BLaER1 treated with 17β-estradiol and CSF1 and Interleukin-3, amounts not matched to agents 10 nM and 100 nM (cell line): ENCODE data around the gene PRB3.

Experiments used
- H3K27ac ChIP-seq, 11 experiments: shearing (Covaris generic); formaldehyde crosslinking; 2 replicates each; pipeline ENCODE4 v1.8.1; 2022
- H3K27me3 ChIP-seq, 11 experiments: shearing (Covaris generic); formaldehyde crosslinking; 2 replicates each; pipeline ENCODE4 v1.8.1; 2022
- H3K36me3 ChIP-seq, 11 experiments: shearing (Covaris generic); formaldehyde crosslinking; 2 replicates each; pipeline ENCODE4 v1.8.1; 2022
- H3K4me1 ChIP-seq, 10 experiments: shearing (Covaris generic); formaldehyde crosslinking; 2 replicates each; pipeline ENCODE4 v1.8.1; 2022
- H3K4me2 ChIP-seq, 11 experiments: shearing (Covaris generic); formaldehyde crosslinking; 2 replicates each; pipeline ENCODE4 v1.8.1; 2022
- H3K4me3 ChIP-seq, 10 experiments: shearing (Covaris generic); formaldehyde crosslinking; 2 replicates each; pipeline ENCODE4 v1.8.1; 2022
- H3K9ac ChIP-seq, 11 experiments: shearing (Covaris generic); formaldehyde crosslinking; 2 replicates each; pipeline ENCODE4 v1.8.1; 2022
- H3K9me3 ChIP-seq, 11 experiments: shearing (Covaris generic); formaldehyde crosslinking; replicated peaks in 1 of 11; 2 replicates each; pipeline ENCODE4 v1.8.1; 2022
- H4K20me1 ChIP-seq, 11 experiments: shearing (Covaris generic); formaldehyde crosslinking; 2 replicates each; pipeline ENCODE4 v1.8.1; 2022
- Cebpa-rat ChIP-seq, 11 experiments: shearing (Covaris generic); IDR thresholded peaks; 2 replicates each; pipeline ENCODE4 v1.8.1; 2022

The PRB3 gene

GRCh38 chr12:11269607-11270006 lies at the start of gene PRB3:
Gene PRB3 (minus strand): TSS chr12:11269707. CDS start chr12:11269669, 38 bp downstream.
- Histone ChIP-seq H3K27ac (no peak within 1 kb of the TSS), H3K36me3 (no peaks in the 10 kb centered on the region), H3K9me3 (no peaks in the 10 kb centered on the region), H3K27me3 (no peaks in the 10 kb centered on the region), H3K4me3 (no peak within 1 kb of the TSS), H3K4me1 (no peaks in the 10 kb centered on the region), H4K20me1 (no peaks in the 10 kb centered on the region), H3K4me2 (no peak within 1 kb of the TSS), H3K9ac (no peak within 1 kb of the TSS)
- no peak for TF ChIP-seq Cebpa-rat (IDR thresholded peaks at IDR 0.05)

DNA sequence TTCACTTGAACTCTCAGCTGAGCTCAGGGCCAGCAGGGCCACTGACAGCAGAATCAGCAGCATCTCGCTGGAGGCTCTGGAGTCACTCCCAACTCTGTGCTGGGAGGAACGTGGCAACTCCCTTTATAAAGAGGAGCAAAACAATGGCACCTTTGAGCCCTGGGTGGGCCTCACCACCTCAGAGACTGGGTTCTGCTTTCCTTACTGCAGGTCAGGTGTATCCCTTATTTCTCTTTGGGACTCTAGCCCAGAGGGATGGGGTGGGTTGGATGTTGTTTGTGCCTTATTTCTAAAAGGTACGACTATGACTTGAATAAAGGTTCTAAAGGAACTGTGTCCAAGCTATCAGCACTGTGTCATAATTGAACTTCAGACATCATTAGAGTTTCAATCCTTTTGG lies 40.8 kb upstream of the PRB3 start, which contains the start of gene PRB4:
Gene PRB4 (minus strand): TSS at position 101 of the 400 bp plus-strand sequence. CDS start 38 bp downstream, at position 63.
- Histone ChIP-seq H4K20me1 (no peaks in the 10 kb centered on the region), H3K4me1 (no peaks in the 10 kb centered on the region), H3K36me3 (no peaks in the 10 kb centered on the region), H3K9ac (no peak within 1 kb of the TSS), H3K9me3 (no peaks in the 10 kb centered on the region), H3K4me2 (no peak within 1 kb of the TSS), H3K27ac (no peak within 1 kb of the TSS), H3K4me3 (no peak within 1 kb of the TSS), H3K27me3 (no peaks in the 10 kb centered on the region)
- no peak for TF ChIP-seq Cebpa-rat (IDR thresholded peaks at IDR 0.05)

DNA sequence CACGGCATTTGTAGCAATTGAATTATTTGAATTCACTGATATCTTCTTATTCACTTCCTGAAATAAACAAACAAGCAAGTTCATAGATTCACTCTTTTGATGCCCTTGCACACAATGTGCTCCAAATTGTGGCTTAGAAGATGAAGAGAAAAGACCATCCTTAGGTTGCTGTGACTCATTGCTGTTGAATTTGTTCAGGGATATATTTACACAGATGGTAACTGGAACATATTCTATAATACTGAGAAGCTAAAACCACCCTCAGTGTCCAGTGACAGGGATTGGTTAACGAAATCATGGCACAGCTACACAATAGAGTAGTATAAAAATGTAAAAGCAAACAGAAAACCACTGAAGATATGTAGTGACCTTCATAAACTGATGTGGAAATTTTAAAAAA lies 37.6 kb upstream of the PRB3 start:
- Histone ChIP-seq H3K9me3 (no peaks in the 10 kb centered on the region), H4K20me1 (no peaks in the 10 kb centered on the region), H3K27ac (no peak overlapping the region), H3K4me2 (no peak overlapping the region), H3K4me3 (no peak overlapping the region), H3K4me1 (no peaks in the 10 kb centered on the region), H3K9ac (no peak overlapping the region), H3K27me3 (no peaks in the 10 kb centered on the region), H3K36me3 (no peaks in the 10 kb centered on the region)
- TF ChIP-seq Cebpa-rat (IDR thresholded peaks at IDR 0.05): no peak

DNA sequence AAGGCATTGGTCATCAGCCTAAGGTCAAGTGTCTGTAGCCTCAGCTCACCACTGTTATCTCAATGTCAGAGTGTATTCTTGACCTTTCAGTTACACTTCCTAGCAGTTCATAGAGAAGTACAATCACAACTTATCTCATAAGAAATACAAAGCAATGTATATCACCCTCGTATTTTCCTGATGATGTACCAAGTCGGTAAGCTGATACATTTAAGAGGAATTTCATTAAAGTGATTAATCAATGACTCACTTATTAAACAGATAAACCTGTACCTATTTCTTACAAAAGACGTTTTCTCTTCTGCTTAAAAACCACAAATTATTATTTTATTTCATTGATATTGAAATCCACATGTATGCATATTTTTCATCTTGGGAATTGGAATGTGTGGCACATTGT lies 3.9 kb upstream of the PRB3 start:
- Histone ChIP-seq H3K27ac (no peak overlapping the region), H3K9ac (no peak overlapping the region), H3K9me3 (no peaks in the 10 kb centered on the region), H3K4me3 (no peak overlapping the region), H3K4me2 (no peak overlapping the region), H3K36me3 (no peaks in the 10 kb centered on the region), H3K27me3 (no peaks in the 10 kb centered on the region), H4K20me1 (no peaks in the 10 kb centered on the region), H3K4me1 (no peaks in the 10 kb centered on the region)
- no peak for TF ChIP-seq Cebpa-rat (IDR thresholded peaks at IDR 0.05)

DNA sequence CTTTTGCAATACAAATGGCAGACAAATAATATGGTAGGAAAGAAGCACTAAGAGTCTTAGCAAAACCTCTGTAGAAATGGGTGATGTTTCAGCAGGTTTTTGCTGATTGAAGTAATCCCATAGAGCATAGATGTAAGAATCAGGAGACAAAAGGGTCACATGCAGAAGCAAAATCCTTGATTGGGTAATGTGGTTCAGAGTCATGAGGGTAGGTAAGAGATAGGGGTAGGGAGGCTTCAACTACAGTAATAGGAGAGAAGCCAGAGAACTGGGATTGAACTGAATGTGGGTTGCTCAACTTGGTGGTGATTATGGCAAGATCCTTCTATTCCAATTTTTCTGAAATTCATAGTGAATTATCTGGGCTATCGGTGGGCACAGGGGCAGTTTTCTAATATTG lies 5.0 kb downstream of the PRB3 start:
- no peak overlapping the region for H3K27ac ChIP-seq
- peaks cover 0 to 25% (median 8%) of the 10 kb centered on the region in 11 experiments; a peak in 7 of 22 replicates for H3K9me3 ChIP-seq
- H3K36me3 ChIP-seq: no peaks in the 10 kb centered on the region
- no peak overlapping the region for H3K4me3 ChIP-seq
- H3K27me3 ChIP-seq: no peaks in the 10 kb centered on the region
- no peak for TF ChIP-seq Cebpa-rat (IDR thresholded peaks at IDR 0.05)
- H3K9ac ChIP-seq: no peak overlapping the region
- no peak overlapping the region for H3K4me2 ChIP-seq
- H3K4me1 ChIP-seq: no peaks in the 10 kb centered on the region
- no peaks in the 10 kb centered on the region for H4K20me1 ChIP-seq

- Histone ChIP-seq H3K4me2 (no peak overlapping the region), H3K9me3 (peaks cover 0 to 5% (median 0%) of the 10 kb centered on the region in 11 experiments; a peak in 2 of 22 replicates), H3K4me3 (no peak overlapping the region), H3K9ac (no peak overlapping the region), H3K27me3 (no peaks in the 10 kb centered on the region), H3K4me1 (no peaks in the 10 kb centered on the region), H3K36me3 (no peaks in the 10 kb centered on the region), H3K27ac (no peak overlapping the region), H4K20me1 (no peaks in the 10 kb centered on the region)
- no peak for TF ChIP-seq Cebpa-rat (IDR thresholded peaks at IDR 0.05)
These were observed 23.0 kb downstream of the PRB3 start for GRCh38 chr12:11246489-11246888.

- H3K27ac ChIP-seq: no peak overlapping the region
- H3K4me1 ChIP-seq: no peaks in the 10 kb centered on the region
- no peak for TF ChIP-seq Cebpa-rat (IDR thresholded peaks at IDR 0.05)
- H3K9me3 ChIP-seq: no peaks in the 10 kb centered on the region
- no peaks in the 10 kb centered on the region for H3K36me3 ChIP-seq
- no peaks in the 10 kb centered on the region for H3K27me3 ChIP-seq
- no peak overlapping the region for H3K4me2 ChIP-seq
- no peak overlapping the region for H3K4me3 ChIP-seq
- no peak overlapping the region for H3K9ac ChIP-seq
- H4K20me1 ChIP-seq: no peaks in the 10 kb centered on the region
These were observed 26.9 kb downstream of the PRB3 start for GRCh38 chr12:11242656-11243055.

DNA sequence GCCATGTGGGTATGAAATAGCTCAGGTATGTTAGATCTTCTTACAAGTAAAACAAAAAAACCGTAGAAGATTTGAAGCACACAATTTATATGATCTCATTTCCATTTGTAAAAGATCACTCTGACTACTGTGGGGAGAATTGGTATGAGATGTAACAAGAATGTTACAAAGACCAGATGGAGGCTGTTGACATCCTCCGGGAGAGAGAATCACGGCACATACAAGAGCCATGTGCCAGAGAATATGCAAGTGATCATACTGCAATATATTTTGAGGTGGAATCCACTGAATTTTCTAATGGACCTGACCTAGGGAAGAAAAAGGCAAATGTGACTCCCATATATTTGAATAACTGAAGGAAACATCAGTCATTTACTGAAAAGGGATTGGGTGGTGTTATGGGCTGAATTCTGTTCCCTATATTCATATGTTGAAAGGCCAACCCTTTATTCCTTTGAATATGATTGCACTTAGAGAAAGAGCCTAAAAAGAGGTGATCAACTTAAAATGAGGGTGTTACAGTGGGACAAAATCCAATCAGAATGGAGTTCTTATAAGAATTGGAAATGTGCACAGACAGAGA lies 29.1 kb downstream of the PRB3 start:
- Histone ChIP-seq H3K4me2 (no peak overlapping the region), H3K27me3 (no peaks in the 10 kb centered on the region), H3K36me3 (no peaks in the 10 kb centered on the region), H3K4me3 (no peak overlapping the region), H3K27ac (no peak overlapping the region), H3K9ac (no peak overlapping the region), H3K9me3 (no peaks in the 10 kb centered on the region), H3K4me1 (no peaks in the 10 kb centered on the region), H4K20me1 (no peaks in the 10 kb centered on the region)
- TF ChIP-seq Cebpa-rat (IDR thresholded peaks at IDR 0.05): no peak

DNA sequence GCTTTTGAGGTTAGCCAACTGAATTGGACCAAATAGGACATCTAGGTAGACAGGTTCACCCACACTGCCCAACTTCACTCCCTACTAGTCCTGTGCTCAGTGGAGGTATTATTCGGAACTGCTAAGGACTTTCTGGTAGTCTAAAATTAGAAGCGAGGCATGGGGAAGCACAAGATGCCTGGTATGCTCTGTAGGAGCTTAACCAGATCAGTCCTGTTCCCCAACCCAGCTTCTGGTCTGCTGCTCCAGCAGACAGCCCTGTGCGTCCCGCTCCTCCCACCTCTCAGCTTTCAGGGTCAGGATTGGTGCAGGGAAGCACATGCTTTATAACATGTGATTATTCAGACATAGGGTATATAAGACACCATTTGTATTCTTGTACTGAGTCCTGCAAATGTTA lies 31.2 kb downstream of the PRB3 start:
- Histone ChIP-seq H3K4me2 (no peak overlapping the region), H3K36me3 (no peaks in the 10 kb centered on the region), H3K9ac (no peak overlapping the region), H3K9me3 (no peaks in the 10 kb centered on the region), H3K4me3 (no peak overlapping the region), H3K27me3 (no peaks in the 10 kb centered on the region), H4K20me1 (no peaks in the 10 kb centered on the region), H3K4me1 (no peaks in the 10 kb centered on the region), H3K27ac (no peak overlapping the region)
- TF ChIP-seq Cebpa-rat (IDR thresholded peaks at IDR 0.05): no peak

DNA sequence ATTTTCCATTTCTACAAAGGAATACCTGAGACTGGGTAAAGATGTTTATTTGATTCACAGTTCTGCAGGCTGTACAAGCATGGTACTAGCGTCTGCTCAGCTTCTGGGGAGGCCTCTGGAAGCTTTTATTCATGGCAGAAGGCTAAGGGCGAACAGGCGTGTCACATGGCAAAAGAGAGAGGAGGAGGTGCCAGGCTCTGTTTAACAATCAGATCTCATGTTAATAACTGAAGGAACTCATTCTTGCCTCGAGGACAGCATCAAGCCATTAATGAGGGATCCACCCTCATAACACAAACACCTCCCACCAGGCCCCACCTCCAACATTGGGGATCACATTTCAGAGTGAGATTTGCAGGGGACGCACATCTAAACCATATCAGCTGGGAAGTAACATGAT lies 36.0 kb downstream of the PRB3 start:
- H3K27me3 ChIP-seq: no peaks in the 10 kb centered on the region
- H3K36me3 ChIP-seq: no peaks in the 10 kb centered on the region
- TF ChIP-seq Cebpa-rat (IDR thresholded peaks at IDR 0.05): no peak

More for the DNA sequence above, 36.0 kb downstream of the PRB3 start:
- Histone ChIP-seq H3K27ac (no peak overlapping the region), H3K9me3 (no peaks in the 10 kb centered on the region), H3K4me3 (no peak overlapping the region), H3K9ac (no peak overlapping the region), H4K20me1 (no peaks in the 10 kb centered on the region), H3K4me1 (no peaks in the 10 kb centered on the region), H3K4me2 (no peak overlapping the region)
